Measurements from ENCODE around the gene ESPN. TPM values are rescaled to one million over a fixed set of nuclear protein-coding genes. Genes with fewer than 3 reads are reported as not detected.

ESPN gene
- total RNA-seq, 2 donors from 2014 or later, result 4.1 to 10.5 TPM

- Histone ChIP-seq H3K9ac (ENCODE audit: extremely low read depth, low read length, poor library complexity, severe bottlenecking) (no peak overlapping the region), H3K4me3 (ENCODE audit: low read length) (no peak overlapping the region), H3K4me1 (ENCODE audit: control insufficient read depth, insufficient read depth, low read length) (peaks cover 4% of the 10 kb centered on the region), H3K27ac (ENCODE audit: low read depth, low read length) (no peak overlapping the region), H3K9me3 (ENCODE audit: control insufficient read depth, low read length) (no peaks in the 10 kb centered on the region), H3K36me3 (ENCODE audit: control insufficient read depth, insufficient read depth, low read length) (no peaks in the 10 kb centered on the region), H3K27me3 (ENCODE audit: control insufficient read depth, insufficient read depth, low read length, poor library complexity, severe bottlenecking) (peaks cover 100% of the 10 kb centered on the region)
- Mint-ChIP-seq H3K9me3 (no peaks in the 10 kb centered on the region), H3K36me3 (ENCODE audit: low read depth) (no peaks in the 10 kb centered on the region), H3K4me3 (no peak overlapping the region), H3K27me3 (ENCODE audit: insufficient read depth) (peaks cover 94% of the 10 kb centered on the region), H3K4me1 (peaks cover 6% of the 10 kb centered on the region), H3K27ac (no peak overlapping the region)
- TF ChIP-seq, protein P1, sequence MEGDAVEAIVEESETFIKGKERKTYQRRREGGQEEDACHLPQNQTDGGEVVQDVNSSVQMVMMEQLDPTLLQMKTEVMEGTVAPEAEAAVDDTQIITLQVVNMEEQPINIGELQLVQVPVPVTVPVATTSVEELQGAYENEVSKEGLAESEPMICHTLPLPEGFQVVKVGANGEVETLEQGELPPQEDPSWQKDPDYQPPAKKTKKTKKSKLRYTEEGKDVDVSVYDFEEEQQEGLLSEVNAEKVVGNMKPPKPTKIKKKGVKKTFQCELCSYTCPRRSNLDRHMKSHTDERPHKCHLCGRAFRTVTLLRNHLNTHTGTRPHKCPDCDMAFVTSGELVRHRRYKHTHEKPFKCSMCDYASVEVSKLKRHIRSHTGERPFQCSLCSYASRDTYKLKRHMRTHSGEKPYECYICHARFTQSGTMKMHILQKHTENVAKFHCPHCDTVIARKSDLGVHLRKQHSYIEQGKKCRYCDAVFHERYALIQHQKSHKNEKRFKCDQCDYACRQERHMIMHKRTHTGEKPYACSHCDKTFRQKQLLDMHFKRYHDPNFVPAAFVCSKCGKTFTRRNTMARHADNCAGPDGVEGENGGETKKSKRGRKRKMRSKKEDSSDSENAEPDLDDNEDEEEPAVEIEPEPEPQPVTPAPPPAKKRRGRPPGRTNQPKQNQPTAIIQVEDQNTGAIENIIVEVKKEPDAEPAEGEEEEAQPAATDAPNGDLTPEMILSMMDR (conservative IDR thresholded peaks at IDR 0.05), result no peak
- WGBS, 2 experiments (ENCODE audit: insufficient coverage in 1 of 2, insufficient read length in 1 of 2), result 38 to 68% methylated on average over 3 to 4 of the region's 4 CpGs
- DNase-seq, result no peak
These were observed 3.3 kb upstream of the ESPN start for GRCh38 chr1:6421266-6421665.

- Mint-ChIP-seq H3K4me3 (no peak overlapping the region), H3K27me3 (ENCODE audit: insufficient read depth) (peaks cover 93% of the 10 kb centered on the region), H3K4me1 (peaks cover 6% of the 10 kb centered on the region), H3K9me3 (no peaks in the 10 kb centered on the region), H3K36me3 (ENCODE audit: low read depth) (no peaks in the 10 kb centered on the region), H3K27ac (no peak overlapping the region)
- no peak overlapping the region for H3K27ac ChIP-seq (ENCODE audit: low read depth, low read length)
- H3K4me1 ChIP-seq (ENCODE audit: control insufficient read depth, insufficient read depth, low read length), result peaks cover 4% of the 10 kb centered on the region
- H3K27me3 ChIP-seq (ENCODE audit: control insufficient read depth, insufficient read depth, low read length, poor library complexity, severe bottlenecking), result peaks cover 99% of the 10 kb centered on the region
- no peaks in the 10 kb centered on the region for H3K36me3 ChIP-seq (ENCODE audit: control insufficient read depth, insufficient read depth, low read length)
- no peak overlapping the region for H3K4me3 ChIP-seq (ENCODE audit: low read length)
- 15 to 17% methylated on average over 14 to 24 of the region's 24 CpGs for WGBS, 2 experiments (ENCODE audit: insufficient coverage in 1 of 2, insufficient read length in 1 of 2)
- TF ChIP-seq, protein P1 (conservative IDR thresholded peaks at IDR 0.05), result peak; percentile 92
- no peak overlapping the region for H3K9ac ChIP-seq (ENCODE audit: extremely low read depth, low read length, poor library complexity, severe bottlenecking)
- no peaks in the 10 kb centered on the region for H3K9me3 ChIP-seq (ENCODE audit: control insufficient read depth, low read length)
- DNase-seq, result peak; percentile 96
These were observed 1.1 kb upstream of the ESPN start for GRCh38 chr1:6423321-6423999.

- 12% methylated on average over 24 to 35 of the region's 35 CpGs for WGBS, 2 experiments (ENCODE audit: insufficient coverage in 1 of 2, insufficient read length in 1 of 2)
- Mint-ChIP-seq H3K27me3 (ENCODE audit: insufficient read depth) (peaks cover 87% of the 10 kb centered on the region), H3K4me1 (peaks cover 6% of the 10 kb centered on the region), H3K27ac (no peak overlapping the region), H3K36me3 (ENCODE audit: low read depth) (no peaks in the 10 kb centered on the region), H3K4me3 (peak overlapping the region; percentile 20), H3K9me3 (no peaks in the 10 kb centered on the region)
- no peaks in the 10 kb centered on the region for H3K9me3 ChIP-seq (ENCODE audit: control insufficient read depth, low read length)
- TF ChIP-seq, protein P1 (conservative IDR thresholded peaks at IDR 0.05), result no peak
- no peak overlapping the region for H3K9ac ChIP-seq (ENCODE audit: extremely low read depth, low read length, poor library complexity, severe bottlenecking)
- no peak overlapping the region for H3K27ac ChIP-seq (ENCODE audit: low read depth, low read length)
- H3K36me3 ChIP-seq (ENCODE audit: control insufficient read depth, insufficient read depth, low read length), result no peaks in the 10 kb centered on the region
- peak; percentile 77 for DNase-seq
- no peak overlapping the region for H3K4me3 ChIP-seq (ENCODE audit: low read length)
- peaks cover 93% of the 10 kb centered on the region for H3K27me3 ChIP-seq (ENCODE audit: control insufficient read depth, insufficient read depth, low read length, poor library complexity, severe bottlenecking)
- peaks cover 4% of the 10 kb centered on the region for H3K4me1 ChIP-seq (ENCODE audit: control insufficient read depth, insufficient read depth, low read length)
These were observed 493 bp upstream of the ESPN start for GRCh38 chr1:6424000-6424565.
